ENCODE results near the gene MEIG1.

DNA sequence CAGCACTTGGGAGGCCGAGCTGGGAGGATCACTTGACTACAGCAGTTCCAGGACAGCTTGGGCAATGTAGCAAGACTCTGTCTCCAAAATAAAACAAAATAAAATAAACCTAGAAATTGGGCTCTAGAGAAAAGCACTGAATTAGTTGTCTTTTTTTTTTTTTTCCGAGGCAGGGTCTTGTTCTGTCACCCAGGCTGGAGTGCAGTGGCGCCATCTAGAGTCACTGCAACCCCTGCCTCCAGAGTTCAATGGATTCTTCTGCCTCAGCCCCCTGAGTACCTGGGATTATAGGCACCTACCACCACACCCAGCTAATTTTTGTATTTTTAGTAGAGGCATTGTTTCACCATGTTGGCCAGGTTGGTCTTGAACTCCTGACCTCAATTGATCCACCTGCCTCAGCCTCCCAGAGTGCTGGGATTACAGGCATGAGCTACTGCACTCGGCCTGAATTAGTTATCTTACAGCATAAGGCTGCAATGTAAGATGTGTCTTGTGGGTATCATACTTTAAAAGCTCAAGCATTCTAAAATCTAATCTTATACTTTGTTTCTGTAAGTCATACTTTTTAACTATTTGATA lies 12.8 kb downstream of the MEIG1 start:
- no peak for TF ChIP-seq POLR2A (IDR thresholded peaks at IDR 0.05)
- TF ChIP-seq, protein P1, sequence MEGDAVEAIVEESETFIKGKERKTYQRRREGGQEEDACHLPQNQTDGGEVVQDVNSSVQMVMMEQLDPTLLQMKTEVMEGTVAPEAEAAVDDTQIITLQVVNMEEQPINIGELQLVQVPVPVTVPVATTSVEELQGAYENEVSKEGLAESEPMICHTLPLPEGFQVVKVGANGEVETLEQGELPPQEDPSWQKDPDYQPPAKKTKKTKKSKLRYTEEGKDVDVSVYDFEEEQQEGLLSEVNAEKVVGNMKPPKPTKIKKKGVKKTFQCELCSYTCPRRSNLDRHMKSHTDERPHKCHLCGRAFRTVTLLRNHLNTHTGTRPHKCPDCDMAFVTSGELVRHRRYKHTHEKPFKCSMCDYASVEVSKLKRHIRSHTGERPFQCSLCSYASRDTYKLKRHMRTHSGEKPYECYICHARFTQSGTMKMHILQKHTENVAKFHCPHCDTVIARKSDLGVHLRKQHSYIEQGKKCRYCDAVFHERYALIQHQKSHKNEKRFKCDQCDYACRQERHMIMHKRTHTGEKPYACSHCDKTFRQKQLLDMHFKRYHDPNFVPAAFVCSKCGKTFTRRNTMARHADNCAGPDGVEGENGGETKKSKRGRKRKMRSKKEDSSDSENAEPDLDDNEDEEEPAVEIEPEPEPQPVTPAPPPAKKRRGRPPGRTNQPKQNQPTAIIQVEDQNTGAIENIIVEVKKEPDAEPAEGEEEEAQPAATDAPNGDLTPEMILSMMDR (IDR thresholded peaks at IDR 0.05) = no peak
